GM19099 (cell line): ENCODE data around the gene MALRD1.

ENCODE experiments used
- POLR2A ChIP-seq: IDR thresholded peaks from 3 replicates; pipeline ENCODE4 v1.6.1; 2011; ENCODE audit warnings: low read depth; ENCODE audit not compliant: insufficient read length; ENCODE audit errors: extremely low read depth

The MALRD1 gene

DNA sequence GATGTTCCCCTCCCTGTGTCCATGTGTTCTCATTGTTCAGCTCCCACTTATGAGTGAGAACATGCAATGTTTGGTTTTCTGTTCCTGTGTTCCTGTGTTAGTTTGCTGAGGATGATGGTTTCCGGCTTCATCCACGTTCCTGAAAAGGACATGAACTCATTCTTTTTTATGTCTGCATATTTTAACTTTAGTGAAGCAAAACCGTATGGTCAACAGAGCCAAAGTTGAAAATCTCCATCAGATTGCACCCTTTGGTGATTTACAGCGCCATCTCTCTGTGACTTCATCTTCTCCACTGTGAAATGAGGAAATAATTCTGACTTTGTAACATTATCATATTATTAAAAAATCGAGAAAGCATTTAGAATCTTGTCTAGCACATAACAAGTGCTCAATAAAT lies 635.4 kb downstream of the MALRD1 start:
- no peak for TF ChIP-seq POLR2A

DNA sequence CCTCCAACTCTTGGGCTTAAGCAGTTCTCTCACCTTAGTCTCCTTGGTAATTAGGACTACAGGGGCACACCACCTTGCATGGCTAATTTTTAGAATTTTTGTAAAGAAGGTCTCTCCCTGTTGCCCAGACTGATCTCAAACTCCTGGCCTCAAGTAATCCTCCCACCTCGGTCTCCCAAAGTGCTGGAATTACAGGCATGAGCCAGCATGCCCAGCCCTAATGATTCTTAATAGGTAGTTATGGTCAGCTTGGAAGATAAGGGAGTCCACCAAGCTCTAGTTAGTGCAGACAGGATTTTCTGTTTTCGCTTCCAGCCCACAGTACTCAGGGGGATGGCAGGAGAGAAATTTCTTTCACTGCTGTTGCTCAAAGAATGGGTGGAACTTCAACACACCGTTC lies 639.7 kb downstream of the MALRD1 start:
- TF ChIP-seq POLR2A = no peak

GRCh38 chr10:19689231-19689630 lies 640.6 kb downstream of the MALRD1 start:
- no peak for TF ChIP-seq POLR2A

- no peak for TF ChIP-seq POLR2A
Observed at GRCh38 chr10:19699299-19699698, 650.7 kb downstream of the MALRD1 start.

GRCh38 chr10:19701427-19702052 lies 652.9 kb downstream of the MALRD1 start:
- no peak for TF ChIP-seq POLR2A

GRCh38 chr10:19702215-19702614 lies 653.6 kb downstream of the MALRD1 start:
- no peak for TF ChIP-seq POLR2A

DNA sequence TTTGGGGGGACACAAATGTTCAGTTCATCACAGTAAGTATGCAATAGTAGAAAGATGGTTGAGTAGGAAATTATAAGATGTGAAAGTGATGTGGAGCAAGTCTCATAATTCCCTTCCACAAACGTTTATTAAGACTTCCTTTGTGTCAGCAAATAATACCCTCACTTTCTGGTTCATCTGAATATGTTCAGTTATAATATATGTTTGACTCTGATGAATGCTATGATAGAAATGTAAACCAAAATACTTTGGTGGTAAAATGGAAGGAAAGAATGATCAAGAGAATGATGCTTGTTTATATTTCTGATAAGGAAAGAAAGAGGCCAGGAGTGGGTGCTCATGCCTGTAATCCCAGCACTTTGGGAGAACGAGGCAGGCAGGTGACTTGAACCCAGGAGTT lies 655.9 kb downstream of the MALRD1 start:
- no peak for TF ChIP-seq POLR2A

- no peak for TF ChIP-seq POLR2A
Observed at GRCh38 chr10:19705250-19705649, 656.6 kb downstream of the MALRD1 start.

GRCh38 chr10:19706904-19707303 lies 658.3 kb downstream of the MALRD1 start:
- TF ChIP-seq POLR2A = no peak

GRCh38 chr10:19707376-19707775 lies 658.8 kb downstream of the MALRD1 start:
- no peak for TF ChIP-seq POLR2A

- no peak for TF ChIP-seq POLR2A
Observed at GRCh38 chr10:19708031-19708430, 659.4 kb downstream of the MALRD1 start.

DNA sequence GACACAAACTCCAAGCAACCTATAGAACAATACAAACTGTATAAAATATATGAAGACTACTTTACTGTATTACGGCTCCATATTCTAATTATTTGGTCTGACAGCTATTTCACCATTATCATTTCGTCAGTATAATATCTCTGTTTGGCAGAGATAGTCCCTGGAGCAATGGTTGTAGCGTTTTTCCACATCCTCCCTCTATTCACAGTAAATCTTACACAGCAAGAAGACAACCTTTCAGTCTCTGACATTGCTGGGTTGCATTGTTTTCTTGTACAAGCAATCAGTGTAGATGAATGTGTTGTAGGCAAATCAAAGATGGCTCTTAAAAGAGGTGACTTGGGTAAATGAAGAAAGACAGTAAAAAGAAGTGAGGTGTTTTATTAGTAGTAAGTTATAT lies 662.0 kb downstream of the MALRD1 start:
- TF ChIP-seq POLR2A = no peak

DNA sequence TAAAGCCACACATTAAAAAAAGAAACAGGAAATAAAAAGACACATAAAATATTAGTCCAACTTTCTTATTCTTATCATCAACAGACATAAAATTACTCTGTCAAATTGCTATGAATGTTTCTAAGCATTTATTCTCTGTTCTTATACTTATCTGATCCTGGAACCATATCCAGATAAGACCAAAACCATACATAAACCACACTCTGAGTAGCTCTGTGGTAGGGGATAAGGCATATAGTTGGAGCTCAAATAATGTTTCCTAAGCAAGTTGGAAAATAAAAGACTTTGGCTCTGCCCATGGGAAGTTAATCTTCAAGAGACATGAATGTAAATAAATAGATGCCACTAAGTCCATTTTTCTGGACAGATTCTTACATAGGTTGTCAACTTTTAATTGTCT lies 664.6 kb downstream of the MALRD1 start:
- no peak for TF ChIP-seq POLR2A

DNA sequence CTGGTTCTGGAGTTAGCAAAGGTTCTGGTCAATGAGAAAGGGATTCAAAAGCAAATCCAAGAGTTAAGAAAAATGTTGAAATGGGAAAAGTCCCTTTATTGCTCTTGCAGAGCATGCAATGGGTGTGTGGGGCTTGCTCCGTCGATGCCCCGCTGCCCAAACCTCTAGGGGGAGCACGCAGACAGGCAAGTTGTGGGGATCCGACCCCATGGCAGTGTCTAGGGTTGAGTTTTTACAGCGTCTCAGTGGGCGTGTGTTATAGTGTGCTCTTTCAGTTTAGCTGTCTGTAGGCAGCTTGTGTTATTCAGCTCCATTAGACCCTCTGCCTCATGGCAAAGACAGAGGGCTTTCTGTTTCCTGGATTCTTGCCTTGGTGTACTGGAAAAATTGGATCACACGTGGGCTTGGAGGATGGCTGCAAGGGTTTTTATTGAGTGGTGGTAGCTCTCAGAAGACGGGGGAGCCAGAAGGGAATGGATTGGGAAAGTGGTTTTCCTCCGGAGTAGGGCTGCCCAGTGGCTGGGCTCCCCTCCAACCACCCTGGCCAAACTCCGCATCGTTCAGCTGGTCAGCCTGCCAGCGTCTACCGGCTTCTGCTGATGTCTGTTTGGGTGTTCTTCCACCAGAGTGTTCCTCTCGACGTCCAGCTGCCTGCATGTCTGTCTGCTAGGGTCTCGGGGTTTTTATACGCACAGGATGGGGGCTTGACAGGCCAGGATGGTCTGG lies 665.4 kb downstream of the MALRD1 start:
- no peak for TF ChIP-seq POLR2A

- no peak for TF ChIP-seq POLR2A
Observed at GRCh38 chr10:19719284-19719683, 670.7 kb downstream of the MALRD1 start.

DNA sequence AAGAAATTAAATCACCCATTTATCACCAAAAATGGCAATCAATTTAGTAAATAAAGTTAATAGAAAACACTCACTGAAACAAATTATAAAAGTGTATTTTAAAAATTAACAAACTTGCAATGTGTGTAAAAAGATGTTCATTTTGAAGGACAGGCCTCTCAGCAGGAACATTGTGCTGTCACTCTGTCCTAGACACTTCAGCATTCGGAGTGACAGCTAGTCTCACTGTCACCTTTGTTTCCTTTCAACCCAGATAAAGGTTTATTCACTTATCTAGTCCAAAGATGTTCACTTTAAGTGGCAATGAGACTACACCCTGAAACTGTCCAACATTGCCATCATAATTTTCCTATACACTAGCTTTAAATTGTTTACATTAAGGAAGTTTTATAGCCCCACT lies 675.7 kb downstream of the MALRD1 start:
- no peak for TF ChIP-seq POLR2A

DNA sequence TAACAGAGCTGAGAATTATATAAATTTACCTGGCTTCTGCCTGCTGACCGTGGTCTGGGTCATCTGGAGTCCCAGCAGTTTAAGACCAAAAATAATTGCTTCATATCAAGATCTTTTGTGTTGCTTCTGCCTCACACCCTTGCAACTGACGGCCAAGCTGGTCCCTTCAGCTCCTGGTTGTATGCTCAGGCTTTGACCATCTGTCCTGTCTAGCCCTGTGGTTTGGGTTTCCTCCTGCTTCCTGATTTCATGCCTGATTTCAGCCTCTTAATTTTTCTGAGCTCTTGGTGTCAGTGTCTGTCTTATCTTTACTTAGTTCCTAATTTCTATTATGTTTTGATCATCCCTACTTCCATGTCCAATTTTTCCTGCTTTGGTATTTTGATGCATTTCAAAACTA lies 679.8 kb downstream of the MALRD1 start:
- no peak for TF ChIP-seq POLR2A

GRCh38 chr10:19728964-19729363 lies 680.4 kb downstream of the MALRD1 start:
- TF ChIP-seq POLR2A = no peak
